Spinal cord (tissue), 10 donors: Measurements from ENCODE around the gene SMCO1. TPM values are rescaled to one million over a fixed set of nuclear protein-coding genes. Genes with fewer than 3 reads are reported as not detected.
A peak's percentile ranks its signal among the peaks of the same experiment; 100 is the strongest.
"Not testable (repeated sequence)": the region's sequence is repeated elsewhere in the genome, so short reads cannot be mapped to it uniquely, and the experiment has no call there.

ENCODE experiments used
- DNase-seq, 6 donors: peaks; one replicate each; pipeline versions ENCODE4 v3.0.0 to v3.0.0-alpha.2; 2013 to 2015; ENCODE audit warnings: low spot score in 6 of 6, low read depth in 4 of 6
- H3K27ac ChIP-seq: one replicate; pipeline ENCODE4 v1.5.1; 2013; ENCODE audit warnings: low read depth, low read length, control low read depth
- H3K27me3 ChIP-seq: one replicate; pipeline ENCODE4 v1.6.1; 2013; ENCODE audit warnings: low read length; ENCODE audit not compliant: control insufficient read depth, insufficient read depth
- H3K36me3 ChIP-seq: one replicate; pipeline ENCODE4 v1.6.1; 2013; ENCODE audit warnings: low read length; ENCODE audit not compliant: control insufficient read depth, insufficient read depth
- H3K4me1 ChIP-seq: one replicate; pipeline ENCODE4 v1.6.1; 2013; ENCODE audit warnings: low read length; ENCODE audit not compliant: control insufficient read depth, insufficient read depth
- H3K4me3 ChIP-seq: one replicate; pipeline ENCODE4 v1.5.1; 2013; ENCODE audit warnings: low read depth, low read length, control low read depth
- H3K9me3 ChIP-seq: one replicate; pipeline ENCODE4 v1.6.1; 2013; ENCODE audit warnings: low read length; ENCODE audit not compliant: control insufficient read depth, insufficient read depth
- WGBS: methylation state at CpG from one replicate; pipeline ENCODE4 v1.1.5; 2013; ENCODE audit warnings: missing lambda C conversion rate; ENCODE audit not compliant: insufficient coverage; 5-methylcytosine and 5-hydroxymethylcytosine counted together
- polyA plus RNA-seq, 2 donors: library from polyadenylated mRNA; unstranded; fragments of 120-200 nt; gene quantifications; one replicate each; pipeline ENCODE4 v1.2.1, GENCODE V29; 2013; ENCODE audit not compliant: insufficient read length in 2 of 2
- total RNA-seq, 2 donors: library from RNA; depleted of rRNA in 1 of 2; stranded (reverse); fragments of 120-200 nt in 1 of 2; fragments of >200 nt in 1 of 2; gene quantifications; one replicate each; pipeline versions ENCODE4 v1.2.3 to v1.2.4, GENCODE V29; 2013 to 2014
- donor health status: healthy.

Gene SMCO1
- total and polyA plus RNA-seq, 4 donors, result 0.23 TPM; not detected in 3

GRCh38 chr3:196525141-196525540, 10.0 kb upstream of the SMCO1 start:
- DNase-seq, result no peak
- peaks cover 4% of the 10 kb centered on the region for H3K4me1 ChIP-seq
- WGBS, result 95% methylated on average over 3 of the region's 4 CpGs
- no peak overlapping the region for H3K4me3 ChIP-seq
- H3K9me3 ChIP-seq, result peaks cover 7% of the 10 kb centered on the region
- H3K27ac ChIP-seq, result no peak overlapping the region
- no peaks in the 10 kb centered on the region for H3K36me3 ChIP-seq
- H3K27me3 ChIP-seq, result no peaks in the 10 kb centered on the region

DNA sequence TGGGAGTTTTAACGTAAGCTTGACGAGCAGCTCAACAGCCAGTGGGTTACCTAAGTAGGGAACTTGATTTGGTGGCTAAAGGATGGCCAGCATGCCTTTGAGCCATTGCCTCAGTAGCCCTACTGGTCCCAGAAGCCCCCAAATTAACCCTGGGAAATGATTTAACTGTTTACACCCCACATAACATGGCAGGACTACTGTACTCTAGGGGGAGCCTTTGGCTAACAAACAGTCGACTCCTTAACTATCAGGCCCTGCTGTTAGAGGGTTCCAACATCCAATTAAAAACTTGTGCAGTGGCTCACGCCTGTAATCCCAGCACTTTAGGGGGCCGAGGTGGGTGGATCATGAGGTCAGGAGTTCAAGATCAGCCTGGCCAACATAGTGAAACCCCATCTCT, 9.4 kb upstream of the SMCO1 start:
- Histone ChIP-seq H3K9me3 (peaks cover 11% of the 10 kb centered on the region), H3K36me3 (no peaks in the 10 kb centered on the region), H3K27ac (no peak overlapping the region), H3K4me1 (peaks cover 4% of the 10 kb centered on the region), H3K4me3 (no peak overlapping the region), H3K27me3 (no peaks in the 10 kb centered on the region)
- DNase-seq, result no peak
- 92% methylated on average over 2 of the region's 5 CpGs for WGBS

DNA sequence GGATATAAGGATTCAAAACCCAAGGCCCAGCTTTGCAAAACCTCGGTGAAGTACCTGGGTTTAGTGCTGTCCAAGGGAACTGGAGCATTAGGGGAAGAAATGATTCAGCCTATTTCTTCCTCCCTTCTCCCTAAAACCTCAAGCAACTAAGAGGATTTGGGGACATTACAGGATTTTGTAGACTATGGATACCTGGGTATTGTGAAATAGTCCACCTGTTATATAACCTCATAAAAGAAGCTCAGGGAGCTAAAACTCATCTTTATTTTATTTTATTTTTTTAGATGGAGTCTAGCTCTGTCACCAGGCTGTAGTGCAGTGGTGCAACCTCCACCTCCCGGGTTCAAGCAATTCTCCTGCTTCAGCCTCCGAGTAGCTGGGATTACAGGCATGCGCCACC, 8.7 kb upstream of the SMCO1 start:
- DNase-seq, result no peak
- Histone ChIP-seq H3K4me1 (peaks cover 1% of the 10 kb centered on the region), H3K9me3 (peaks cover 18% of the 10 kb centered on the region), H3K36me3 (no peaks in the 10 kb centered on the region), H3K4me3 (no peak overlapping the region), H3K27ac (no peak overlapping the region), H3K27me3 (no peaks in the 10 kb centered on the region)
- WGBS, result no CpG with 5 or more reads among the region's 4 CpGs

DNA sequence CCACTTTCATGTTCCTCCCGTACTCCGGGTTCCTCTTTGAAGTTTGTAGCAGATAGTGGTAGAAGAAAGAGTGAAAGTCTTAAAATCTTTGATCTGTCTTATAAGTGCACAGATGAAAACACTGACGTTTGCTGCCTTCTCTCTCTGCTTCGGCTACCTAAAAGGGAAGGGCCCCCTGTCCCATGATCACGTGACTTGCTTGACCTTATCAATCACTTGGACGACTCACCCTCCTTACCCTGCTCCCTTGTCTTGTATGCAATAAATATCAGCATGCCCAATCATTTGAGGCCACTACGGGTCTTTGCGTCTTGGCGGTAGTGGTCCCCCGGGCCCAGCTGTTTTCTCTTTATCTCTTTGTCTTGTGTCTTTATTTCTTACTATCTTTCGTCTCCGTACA, 6.1 kb upstream of the SMCO1 start:
- H3K4me3 ChIP-seq, DNase-seq, H3K27me3 ChIP-seq, H3K36me3 ChIP-seq, H3K27ac ChIP-seq, H3K4me1 ChIP-seq: not testable (repeated sequence)
- WGBS, result 97% methylated on average over 8 of the region's 12 CpGs
- H3K9me3 ChIP-seq, result peaks cover 27% of the 10 kb centered on the region

GRCh38 chr3:196519718-196520082, 4.6 kb upstream of the SMCO1 start:
- no peaks in the 10 kb centered on the region for H3K27me3 ChIP-seq
- whole genome bisulfite sequencing, result 71% methylated on average over 3 of the region's 5 CpGs
- H3K9me3 ChIP-seq, result peaks cover 27% of the 10 kb centered on the region
- no peak overlapping the region for H3K27ac ChIP-seq
- no peaks in the 10 kb centered on the region for H3K4me1 ChIP-seq
- no peak overlapping the region for H3K4me3 ChIP-seq
- DNase-seq, result peak in 2 of 6 donors; percentile 8 to 43
- no peaks in the 10 kb centered on the region for H3K36me3 ChIP-seq

DNA sequence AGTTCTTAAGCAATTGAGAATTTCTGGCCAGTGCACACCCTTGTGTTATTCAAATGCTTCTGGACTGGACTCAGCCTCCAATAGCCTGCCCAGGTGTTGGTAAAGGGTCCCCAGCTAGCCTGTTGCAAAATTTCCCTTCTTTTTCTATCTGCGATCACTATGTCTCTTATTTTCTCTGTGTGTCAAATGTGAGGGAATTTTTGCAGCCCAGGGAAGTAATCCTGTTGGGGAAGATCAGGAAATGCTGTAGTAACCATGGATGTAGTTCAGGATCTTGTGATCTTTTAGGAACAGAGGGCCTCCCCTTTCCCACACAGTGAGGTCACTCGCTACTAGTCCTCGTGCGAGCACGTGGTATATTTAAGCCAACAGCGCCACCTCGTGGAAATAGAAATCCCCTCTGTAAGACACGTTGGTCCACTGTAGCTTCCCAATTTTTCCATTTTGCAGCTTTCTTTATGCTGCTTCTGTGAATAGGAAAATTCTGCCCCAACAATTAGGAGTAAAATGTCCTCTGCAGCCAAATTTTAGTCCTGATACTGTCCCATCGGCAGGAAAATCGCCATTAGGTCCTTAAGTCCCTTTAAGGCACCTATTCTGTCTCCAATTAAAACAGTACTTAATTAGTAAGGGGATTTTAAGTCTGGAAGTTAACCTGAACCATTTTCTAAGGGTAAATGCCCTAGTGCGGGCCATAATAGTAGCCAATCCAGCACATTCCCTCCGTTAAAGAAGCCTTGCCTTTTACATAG, 4.0 kb upstream of the SMCO1 start:
- Histone ChIP-seq H3K9me3 (peaks cover 27% of the 10 kb centered on the region), H3K27me3 (no peaks in the 10 kb centered on the region), H3K36me3 (no peaks in the 10 kb centered on the region), H3K27ac (no peak overlapping the region), H3K4me3 (no peak overlapping the region), H3K4me1 (no peaks in the 10 kb centered on the region)
- WGBS, result 35% methylated on average over 7 of the region's 12 CpGs
- DNase-seq, result peak in 1 of 6 donors; percentile 6

- peak in 2 of 6 donors; percentile 8 to 50 for DNase-seq
- H3K4me1 ChIP-seq, result no peaks in the 10 kb centered on the region
- no peaks in the 10 kb centered on the region for H3K27me3 ChIP-seq
- no peak overlapping the region for H3K4me3 ChIP-seq
- H3K9me3 ChIP-seq, result peaks cover 27% of the 10 kb centered on the region
- WGBS, result no CpG with 5 or more reads among the region's 2 CpGs
- H3K36me3 ChIP-seq, result no peaks in the 10 kb centered on the region
- H3K27ac ChIP-seq, result no peak overlapping the region
Observed at GRCh38 chr3:196517919-196518318, 2.8 kb upstream of the SMCO1 start.

GRCh38 chr3:196517162-196517800, 2.1 kb upstream of the SMCO1 start:
- Histone ChIP-seq H3K36me3 (no peaks in the 10 kb centered on the region), H3K27ac (no peak overlapping the region), H3K4me3 (no peak overlapping the region), H3K27me3 (no peaks in the 10 kb centered on the region), H3K4me1 (no peaks in the 10 kb centered on the region), H3K9me3 (peaks cover 26% of the 10 kb centered on the region)
- no peak for DNase-seq
- no CpG with 5 or more reads among the region's 2 CpGs for WGBS

DNA sequence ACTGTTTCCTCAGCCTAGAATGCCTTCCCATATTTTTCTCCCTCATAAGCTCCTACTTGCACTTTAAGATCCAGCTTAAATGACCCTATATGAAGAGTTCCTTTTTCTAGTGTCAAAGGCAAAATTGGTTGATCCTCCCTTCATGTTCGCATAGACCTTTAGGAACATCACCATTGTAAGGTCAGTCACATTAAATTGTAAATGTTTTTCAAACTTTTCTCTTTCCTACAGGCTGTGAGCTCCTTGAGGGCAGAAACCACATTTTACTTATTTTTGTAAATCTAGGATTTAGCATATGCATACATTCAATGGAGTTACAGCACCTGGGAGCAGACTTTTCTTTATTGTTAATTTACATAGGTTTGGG, 813 bp downstream of the SMCO1 start:
- H3K27ac ChIP-seq, result no peak overlapping the region
- H3K9me3 ChIP-seq, result peaks cover 14% of the 10 kb centered on the region
- no peak for DNase-seq
- no CpG with 5 or more reads among the region's 1 CpG for WGBS
- H3K4me3 ChIP-seq, result no peak overlapping the region
- no peaks in the 10 kb centered on the region for H3K36me3 ChIP-seq
- no peaks in the 10 kb centered on the region for H3K27me3 ChIP-seq
- H3K4me1 ChIP-seq, result no peaks in the 10 kb centered on the region

- WGBS, result 83% methylated on average over 5 of the region's 8 CpGs
- Histone ChIP-seq H3K9me3 (peaks cover 9% of the 10 kb centered on the region), H3K27ac (no peak overlapping the region)
Observed at GRCh38 chr3:196513697-196514349, 1.3 kb downstream of the SMCO1 start.

More at GRCh38 chr3:196513697-196514349, 1.3 kb downstream of the SMCO1 start:
- no peak for DNase-seq
- Histone ChIP-seq H3K4me3 (no peak overlapping the region), H3K4me1 (no peaks in the 10 kb centered on the region), H3K36me3 (no peaks in the 10 kb centered on the region), H3K27me3 (no peaks in the 10 kb centered on the region)
